ENCODE measurements around the gene CA12.

DNA sequence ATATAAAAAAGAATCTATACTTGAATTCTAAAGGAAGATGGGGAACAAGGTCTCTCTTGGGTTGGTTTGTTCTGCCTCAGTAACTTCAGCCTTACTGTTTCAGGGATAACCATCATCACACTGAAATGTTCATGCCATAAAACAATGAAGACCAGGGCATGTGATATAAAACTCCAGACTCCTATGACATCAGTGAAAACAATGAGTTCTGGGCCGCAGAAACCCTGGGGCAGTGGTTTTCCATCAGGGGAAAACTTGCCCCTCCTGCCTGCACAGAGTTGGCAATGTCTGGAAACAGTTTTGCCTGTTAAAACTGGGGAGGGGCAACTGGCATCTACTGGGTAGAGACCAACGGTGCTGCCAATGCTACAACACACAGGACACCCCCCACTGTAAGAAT, 46.8 kb downstream of the CA12 start:
- TF ChIP-seq, protein P1, sequence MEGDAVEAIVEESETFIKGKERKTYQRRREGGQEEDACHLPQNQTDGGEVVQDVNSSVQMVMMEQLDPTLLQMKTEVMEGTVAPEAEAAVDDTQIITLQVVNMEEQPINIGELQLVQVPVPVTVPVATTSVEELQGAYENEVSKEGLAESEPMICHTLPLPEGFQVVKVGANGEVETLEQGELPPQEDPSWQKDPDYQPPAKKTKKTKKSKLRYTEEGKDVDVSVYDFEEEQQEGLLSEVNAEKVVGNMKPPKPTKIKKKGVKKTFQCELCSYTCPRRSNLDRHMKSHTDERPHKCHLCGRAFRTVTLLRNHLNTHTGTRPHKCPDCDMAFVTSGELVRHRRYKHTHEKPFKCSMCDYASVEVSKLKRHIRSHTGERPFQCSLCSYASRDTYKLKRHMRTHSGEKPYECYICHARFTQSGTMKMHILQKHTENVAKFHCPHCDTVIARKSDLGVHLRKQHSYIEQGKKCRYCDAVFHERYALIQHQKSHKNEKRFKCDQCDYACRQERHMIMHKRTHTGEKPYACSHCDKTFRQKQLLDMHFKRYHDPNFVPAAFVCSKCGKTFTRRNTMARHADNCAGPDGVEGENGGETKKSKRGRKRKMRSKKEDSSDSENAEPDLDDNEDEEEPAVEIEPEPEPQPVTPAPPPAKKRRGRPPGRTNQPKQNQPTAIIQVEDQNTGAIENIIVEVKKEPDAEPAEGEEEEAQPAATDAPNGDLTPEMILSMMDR (IDR thresholded peaks at IDR 0.05; ENCODE audit: low read depth, low read length, missing input control), result no peak
- TF ChIP-seq YY1 (IDR thresholded peaks at IDR 0.05), result no peak
- TF ChIP-seq NR2F2 (IDR thresholded peaks at IDR 0.05), result no peak
- TF ChIP-seq, protein P2, sequence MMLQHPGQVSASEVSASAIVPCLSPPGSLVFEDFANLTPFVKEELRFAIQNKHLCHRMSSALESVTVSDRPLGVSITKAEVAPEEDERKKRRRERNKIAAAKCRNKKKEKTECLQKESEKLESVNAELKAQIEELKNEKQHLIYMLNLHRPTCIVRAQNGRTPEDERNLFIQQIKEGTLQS (IDR thresholded peaks at IDR 0.05), result no peak
- TF ChIP-seq, protein P3, sequence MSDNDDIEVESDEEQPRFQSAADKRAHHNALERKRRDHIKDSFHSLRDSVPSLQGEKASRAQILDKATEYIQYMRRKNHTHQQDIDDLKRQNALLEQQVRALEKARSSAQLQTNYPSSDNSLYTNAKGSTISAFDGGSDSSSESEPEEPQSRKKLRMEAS (IDR thresholded peaks at IDR 0.05), result no peak
- no peak for TF ChIP-seq SP1 (IDR thresholded peaks at IDR 0.05)
- TF ChIP-seq, protein P4, sequence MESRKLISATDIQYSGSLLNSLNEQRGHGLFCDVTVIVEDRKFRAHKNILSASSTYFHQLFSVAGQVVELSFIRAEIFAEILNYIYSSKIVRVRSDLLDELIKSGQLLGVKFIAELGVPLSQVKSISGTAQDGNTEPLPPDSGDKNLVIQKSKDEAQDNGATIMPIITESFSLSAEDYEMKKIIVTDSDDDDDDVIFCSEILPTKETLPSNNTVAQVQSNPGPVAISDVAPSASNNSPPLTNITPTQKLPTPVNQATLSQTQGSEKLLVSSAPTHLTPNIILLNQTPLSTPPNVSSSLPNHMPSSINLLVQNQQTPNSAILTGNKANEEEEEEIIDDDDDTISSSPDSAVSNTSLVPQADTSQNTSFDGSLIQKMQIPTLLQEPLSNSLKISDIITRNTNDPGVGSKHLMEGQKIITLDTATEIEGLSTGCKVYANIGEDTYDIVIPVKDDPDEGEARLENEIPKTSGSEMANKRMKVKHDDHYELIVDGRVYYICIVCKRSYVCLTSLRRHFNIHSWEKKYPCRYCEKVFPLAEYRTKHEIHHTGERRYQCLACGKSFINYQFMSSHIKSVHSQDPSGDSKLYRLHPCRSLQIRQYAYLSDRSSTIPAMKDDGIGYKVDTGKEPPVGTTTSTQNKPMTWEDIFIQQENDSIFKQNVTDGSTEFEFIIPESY (IDR thresholded peaks at IDR 0.05), result no peak
- no peak for TF ChIP-seq RAD21 (IDR thresholded peaks at IDR 0.05)
- TF ChIP-seq RXRA (IDR thresholded peaks at IDR 0.05), result no peak
